GM13977 (cell line): ENCODE measurements around the gene FKBP6.
"Not testable (repeated sequence)": the region's sequence is repeated elsewhere in the genome, so short reads cannot be mapped to it uniquely, and the experiment has no call there.

Experiments used
- DNase-seq: peaks from one replicate; pipeline ENCODE4 v3.0.0; 2012; ENCODE audit warnings: low spot score
- CTCF ChIP-seq: IDR thresholded peaks from 2 replicates; pipeline ENCODE4 v1.5.1; 2012; ENCODE audit warnings: mild to moderate bottlenecking, control low read depth; ENCODE audit not compliant: insufficient read depth; ENCODE audit errors: extremely low read depth, missing control alignments
- in situ Hi-C: fragments of 300-500 bp; cut with MboI; formaldehyde crosslinking; loops from one replicate; pipeline ENCODE4 v1.12.0; 2022; ENCODE audit warnings: low sequenced_read_pairs, low pct_unique_long_range_greater_than_20kb, mixed read lengths, inconsistent platforms; ENCODE audit not compliant: unreplicated experiment

Gene FKBP6

GRCh38 chr7:73323434-73324080 is 4.4 kb upstream of the FKBP6 start:
- in situ Hi-C loops, DNase-seq: not testable (repeated sequence)

DNA sequence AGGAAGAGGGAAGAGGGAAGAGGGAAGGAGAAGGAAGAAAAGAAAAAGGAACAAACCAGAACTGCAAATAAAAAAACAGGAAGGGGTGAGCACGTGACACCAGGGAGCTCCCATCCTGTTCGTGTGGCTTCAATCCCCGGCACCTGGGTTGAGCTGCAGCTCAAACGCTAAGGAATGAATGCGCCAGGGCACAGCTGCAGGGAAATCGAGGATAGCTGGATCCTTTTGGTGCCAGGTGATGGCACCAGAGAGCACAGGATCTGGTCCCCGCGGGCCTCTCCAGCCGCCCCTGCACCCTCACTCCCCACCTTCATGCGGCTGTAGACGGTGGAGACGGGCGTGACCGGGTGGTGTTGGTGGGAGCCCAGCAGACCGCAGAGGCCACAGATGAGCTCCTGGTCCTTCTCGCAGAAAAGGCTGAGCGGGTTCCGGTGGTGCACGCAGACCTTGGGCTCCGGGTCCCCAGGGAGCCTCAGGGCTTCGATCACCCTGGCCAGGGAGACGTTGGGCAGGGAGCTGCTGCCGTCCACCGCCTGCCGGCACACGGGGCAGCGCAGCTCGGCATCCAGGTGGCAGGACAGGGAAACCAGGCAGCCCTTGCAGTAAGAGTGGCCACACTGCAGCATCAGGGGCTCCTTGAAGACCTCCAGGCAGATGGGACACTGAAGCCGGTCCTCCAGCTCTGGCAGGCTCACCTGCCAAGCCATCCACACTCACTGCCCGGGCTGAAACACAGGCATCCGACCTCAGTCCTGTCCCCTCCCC is 3.7 kb upstream of the FKBP6 start:
- TF ChIP-seq CTCF: peak; percentile 76
- in situ Hi-C loops: not testable (repeated sequence)
- DNase-seq: peak; percentile 89

DNA sequence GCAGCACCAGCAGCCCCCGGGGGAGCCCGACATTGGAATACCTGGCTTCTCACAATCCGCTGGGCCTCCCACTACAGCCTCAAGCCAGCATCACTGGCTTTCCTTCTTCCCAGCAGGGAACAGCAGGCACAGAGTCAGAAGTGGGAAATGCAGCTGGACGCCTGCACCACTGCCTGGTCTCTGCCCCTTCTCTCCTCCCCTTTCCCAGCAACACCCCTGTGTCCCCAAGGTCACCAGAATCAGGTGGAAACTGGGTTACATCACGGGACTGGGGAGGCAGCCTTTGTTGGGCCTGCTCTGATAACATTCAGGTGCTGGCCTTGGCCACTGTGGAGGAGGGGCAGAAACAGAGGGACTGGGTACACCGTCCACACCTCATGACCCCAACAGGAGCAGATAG is 2.5 kb upstream of the FKBP6 start:
- DNase-seq, in situ Hi-C loops: not testable (repeated sequence)

- DNase-seq, in situ Hi-C loops: not testable (repeated sequence)
Observed at GRCh38 chr7:73327449-73327848, 512 bp upstream of the FKBP6 start.

- DNase-seq: no peak
- no peak for TF ChIP-seq CTCF
- in situ Hi-C loops: no loop called here
Observed at GRCh38 chr7:73328696-73329095, 735 bp downstream of the FKBP6 start.

DNA sequence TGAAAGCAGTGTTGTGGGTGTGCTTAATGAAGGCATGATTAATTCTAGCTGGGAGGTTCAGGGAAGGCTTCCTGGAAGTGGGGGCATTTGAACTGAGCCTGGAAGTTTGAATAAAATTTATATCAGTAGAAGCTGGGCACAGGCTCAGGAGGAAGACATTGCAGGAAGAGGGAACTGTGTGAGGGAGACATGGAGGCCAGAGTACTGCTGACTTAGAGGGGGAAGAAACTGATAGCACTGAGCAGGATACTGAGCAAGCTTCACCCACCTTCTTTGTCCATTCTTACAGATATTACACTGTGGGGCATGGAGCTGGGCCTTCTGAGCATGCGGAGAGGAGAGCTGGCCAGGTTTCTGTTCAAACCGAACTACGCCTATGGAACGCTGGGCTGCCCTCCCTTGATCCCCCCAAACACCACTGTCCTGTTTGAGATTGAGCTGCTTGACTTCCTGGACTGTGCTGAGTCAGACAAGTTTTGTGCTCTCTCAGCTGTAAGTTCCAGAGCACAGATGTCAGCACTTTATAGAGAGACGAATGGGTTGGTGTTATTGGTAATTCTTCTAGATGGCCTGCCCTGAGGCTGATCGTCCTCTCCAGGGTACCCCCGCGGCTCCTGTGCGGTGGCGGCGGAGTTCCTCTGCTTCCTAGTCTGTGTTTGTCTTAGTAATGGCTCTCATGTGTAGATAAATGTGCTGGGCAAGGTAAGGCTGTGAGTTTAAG is 2.1 kb downstream of the FKBP6 start:
- no peak for DNase-seq
- in situ Hi-C loops: no loop called here

GRCh38 chr7:73330772-73331171 is 2.8 kb downstream of the FKBP6 start:
- no peak for DNase-seq
- TF ChIP-seq CTCF: no peak
- in situ Hi-C loops: no loop called here

More for the DNA sequence above, 2.1 kb downstream of the FKBP6 start:
- no peak for TF ChIP-seq CTCF

- no peak for DNase-seq
- in situ Hi-C loops: no loop called here
- no peak for TF ChIP-seq CTCF
Observed at GRCh38 chr7:73332447-73332846, 4.5 kb downstream of the FKBP6 start.
